GM18526 (cell line): ENCODE measurements around the gene SLC13A5.

Experiments
- POLR2A ChIP-seq: IDR thresholded peaks from 3 replicates; pipeline ENCODE4 v1.6.1; 2011; ENCODE audit not compliant: insufficient read length; ENCODE audit errors: extremely low read depth

The SLC13A5 gene

DNA sequence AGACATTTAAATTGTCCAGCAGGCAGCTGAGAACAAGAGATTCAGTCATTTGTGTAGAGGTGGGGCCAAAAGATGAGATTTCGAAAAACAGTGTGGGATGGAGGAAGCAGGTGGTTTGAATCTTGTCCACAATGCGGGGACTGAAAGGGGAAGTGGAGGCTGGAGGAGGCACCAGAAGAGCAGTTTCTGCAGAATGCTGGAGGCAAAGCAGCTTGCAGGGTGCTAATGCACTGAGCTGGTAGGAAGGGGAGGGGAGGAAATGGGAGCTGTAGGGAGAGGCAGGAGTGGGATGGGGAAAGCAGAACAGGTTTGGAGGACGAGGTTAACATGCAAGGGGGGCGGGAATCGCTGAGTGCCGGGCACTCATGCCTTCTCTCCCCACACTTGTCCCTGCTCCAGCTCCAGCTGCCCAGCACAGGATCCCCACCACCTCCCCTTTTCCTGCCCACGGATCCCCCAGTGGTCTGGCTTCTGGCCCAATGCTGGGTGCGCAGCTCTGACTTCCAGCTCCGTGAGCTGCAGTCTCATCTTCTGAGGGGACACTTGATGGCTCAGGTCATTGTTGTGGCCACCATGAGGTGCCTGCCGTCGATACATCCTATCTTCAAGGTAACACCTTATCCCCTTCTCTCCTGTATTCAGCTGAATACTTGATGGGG, 52.2 kb downstream of the SLC13A5 start:
- TF ChIP-seq POLR2A, result no peak

DNA sequence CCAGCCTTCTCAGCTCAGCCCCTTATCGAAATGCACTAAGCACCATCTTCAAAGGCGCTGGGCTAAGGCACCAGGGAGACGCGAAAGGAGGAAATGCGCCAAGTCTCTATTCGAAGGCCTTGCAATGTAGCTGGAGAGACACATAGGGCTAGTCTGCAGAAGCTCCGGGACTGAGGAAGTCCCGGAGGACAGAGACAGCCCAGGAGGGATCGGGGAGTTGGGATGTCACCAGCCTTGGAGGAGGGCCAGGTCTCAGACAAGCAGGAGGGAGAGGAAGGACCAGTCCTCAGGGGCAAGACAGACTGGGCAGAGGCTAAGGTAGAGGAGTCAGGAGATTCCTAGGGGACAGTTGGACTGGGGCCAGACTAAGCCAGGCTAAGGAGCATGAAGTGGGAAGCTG, 53.1 kb downstream of the SLC13A5 start:
- TF ChIP-seq POLR2A, result no peak

DNA sequence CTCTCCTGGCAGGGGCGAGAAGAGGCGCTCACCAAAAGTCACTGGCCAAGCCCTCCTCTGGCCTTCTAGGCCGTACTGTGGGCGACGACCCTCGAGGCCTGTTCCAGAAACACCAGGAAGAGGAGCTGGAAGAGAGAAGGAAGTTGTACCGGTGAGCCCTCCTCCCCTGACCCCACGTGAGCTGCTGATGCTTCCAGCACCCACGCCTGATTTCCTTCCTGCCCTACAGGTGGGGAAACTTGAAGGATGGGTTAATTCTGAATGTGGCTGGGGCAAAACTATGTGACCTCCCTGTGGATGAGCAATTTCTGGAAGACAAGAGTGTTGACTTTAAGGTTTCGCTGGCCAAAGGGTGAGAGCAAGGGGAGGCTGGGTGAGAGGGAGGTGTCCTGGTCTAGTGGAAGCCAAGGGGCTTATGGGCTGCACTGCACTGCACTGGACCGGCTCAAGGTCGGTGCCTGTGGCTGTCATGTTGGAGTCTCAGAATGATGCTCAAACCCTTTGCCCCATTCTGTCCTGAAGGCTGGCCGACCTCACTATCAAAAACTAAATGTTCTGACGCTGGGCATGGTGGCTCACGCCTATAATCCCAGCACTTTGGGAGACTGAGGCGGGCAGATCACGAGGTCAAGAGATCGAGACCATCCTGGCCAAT, 55.4 kb downstream of the SLC13A5 start:
- TF ChIP-seq POLR2A, result no peak

DNA sequence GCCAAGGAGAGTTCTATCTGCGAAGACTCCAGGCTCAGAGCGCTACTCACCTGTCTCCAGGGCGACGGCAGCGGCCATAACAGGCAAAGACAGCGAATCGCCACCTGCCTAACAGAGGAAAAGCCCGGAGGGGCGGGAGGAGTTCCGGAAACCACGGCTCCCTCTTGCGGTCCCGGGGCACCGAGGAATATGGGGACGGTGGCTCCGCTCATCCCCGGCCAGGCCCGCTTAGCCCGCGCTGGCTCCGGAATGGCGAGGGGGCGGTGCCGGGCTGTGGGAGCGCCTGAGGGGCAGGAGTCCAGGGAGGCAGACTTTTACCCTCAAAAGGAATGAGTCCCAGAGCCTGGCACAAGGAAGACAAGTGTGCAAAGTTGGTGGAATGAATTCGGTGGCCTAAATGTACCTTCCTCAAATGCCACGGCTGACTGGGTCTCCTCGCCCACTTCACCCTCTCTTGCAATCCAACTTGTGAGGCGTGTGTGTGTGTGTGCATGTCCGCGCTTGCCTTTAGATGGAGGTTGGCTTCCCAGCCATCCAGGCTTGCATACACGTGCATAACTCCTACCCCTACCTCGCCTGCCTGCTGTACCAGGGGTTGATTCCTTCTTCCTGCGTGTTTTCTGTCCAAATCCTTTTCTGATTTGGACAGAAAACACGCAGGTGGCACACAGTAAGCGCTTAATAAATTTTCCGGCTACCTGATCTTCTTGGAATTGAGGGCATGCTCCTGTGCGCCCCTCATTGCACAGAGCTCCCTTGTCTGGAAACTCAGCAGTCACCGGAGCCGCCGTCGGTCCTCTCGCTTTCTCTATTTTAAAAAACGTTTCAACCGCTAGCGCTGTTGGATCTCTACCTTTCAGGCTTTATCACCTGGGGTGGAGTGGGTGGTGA, 58.1 kb downstream of the SLC13A5 start:
- no peak for TF ChIP-seq POLR2A

DNA sequence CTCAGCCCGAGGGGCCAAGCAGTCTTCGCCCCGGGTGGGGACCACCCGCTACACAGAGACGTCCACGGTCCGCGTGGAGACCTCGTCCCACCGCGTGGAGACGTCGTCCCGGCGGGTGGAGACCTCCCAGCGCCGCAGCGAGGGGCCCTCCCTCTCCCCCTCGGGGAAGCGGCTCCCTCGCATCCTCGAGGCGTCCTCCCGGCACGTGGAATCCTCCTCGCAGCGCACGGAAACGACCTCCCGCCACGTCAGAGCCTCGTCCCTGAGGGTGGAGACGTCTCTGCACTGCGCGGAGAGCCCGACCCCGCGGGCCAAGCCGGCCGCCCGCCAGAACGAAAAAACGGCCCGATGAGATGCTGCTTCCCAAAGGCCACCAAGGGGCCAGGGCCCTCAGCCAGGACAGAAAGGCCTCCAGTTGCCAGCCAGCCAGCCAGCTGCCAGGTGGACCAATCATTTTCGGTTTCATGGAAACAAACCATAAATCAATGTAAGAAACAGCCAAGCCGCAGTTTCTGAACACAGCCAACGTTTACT, 61.2 kb downstream of the SLC13A5 start:
- TF ChIP-seq POLR2A, result no peak

- TF ChIP-seq POLR2A, result peak; percentile 59
Measured at GRCh38 chr17:6651354-6651918, 61.7 kb downstream of the SLC13A5 start, which contains the start of the genes C17orf100 and MED31. C17orf100 (plus strand) TSS chr17:6651762; CDS start chr17:6651914, 152 bp downstream. MED31 (minus strand) TSS chr17:6651605; CDS start chr17:6651528, 77 bp downstream.

DNA sequence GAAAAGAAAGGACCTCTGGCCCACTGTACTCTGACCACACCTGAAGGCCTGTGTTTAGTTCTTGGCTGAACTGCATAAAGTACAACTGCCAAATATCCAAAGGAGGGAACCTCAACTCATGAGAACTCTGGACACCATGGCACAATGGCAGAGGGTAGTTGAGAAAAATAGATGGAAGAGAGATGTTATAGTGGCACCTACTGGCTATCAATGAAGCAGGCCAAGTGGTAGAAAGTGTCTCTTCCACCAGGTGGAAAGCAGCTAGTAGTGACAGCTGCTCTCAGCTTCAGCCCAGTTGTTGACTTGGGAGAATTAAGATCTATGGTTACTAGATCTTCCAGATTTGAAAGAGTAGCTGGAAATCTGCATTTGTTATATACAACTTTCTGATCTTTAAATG, 65.0 kb downstream of the SLC13A5 start:
- no peak for TF ChIP-seq POLR2A

- no peak for TF ChIP-seq POLR2A
Measured at GRCh38 chr17:6643451-6644125, 69.6 kb downstream of the SLC13A5 start.

- no peak for TF ChIP-seq POLR2A
Measured at GRCh38 chr17:6642592-6642991, 70.6 kb downstream of the SLC13A5 start.

- TF ChIP-seq POLR2A, result no peak
Measured at GRCh38 chr17:6641247-6641863, 71.8 kb downstream of the SLC13A5 start.

- peak; percentile 98 for TF ChIP-seq POLR2A
Measured at GRCh38 chr17:6640536-6641246, 72.5 kb downstream of the SLC13A5 start, which contains the start of the genes KIAA0753 and TXNDC17. KIAA0753 (minus strand) TSS chr17:6640711; CDS start chr17:6635103, 5,608 bp downstream. TXNDC17 (plus strand) TSS chr17:6641060; CDS start chr17:6641083, 23 bp downstream.

DNA sequence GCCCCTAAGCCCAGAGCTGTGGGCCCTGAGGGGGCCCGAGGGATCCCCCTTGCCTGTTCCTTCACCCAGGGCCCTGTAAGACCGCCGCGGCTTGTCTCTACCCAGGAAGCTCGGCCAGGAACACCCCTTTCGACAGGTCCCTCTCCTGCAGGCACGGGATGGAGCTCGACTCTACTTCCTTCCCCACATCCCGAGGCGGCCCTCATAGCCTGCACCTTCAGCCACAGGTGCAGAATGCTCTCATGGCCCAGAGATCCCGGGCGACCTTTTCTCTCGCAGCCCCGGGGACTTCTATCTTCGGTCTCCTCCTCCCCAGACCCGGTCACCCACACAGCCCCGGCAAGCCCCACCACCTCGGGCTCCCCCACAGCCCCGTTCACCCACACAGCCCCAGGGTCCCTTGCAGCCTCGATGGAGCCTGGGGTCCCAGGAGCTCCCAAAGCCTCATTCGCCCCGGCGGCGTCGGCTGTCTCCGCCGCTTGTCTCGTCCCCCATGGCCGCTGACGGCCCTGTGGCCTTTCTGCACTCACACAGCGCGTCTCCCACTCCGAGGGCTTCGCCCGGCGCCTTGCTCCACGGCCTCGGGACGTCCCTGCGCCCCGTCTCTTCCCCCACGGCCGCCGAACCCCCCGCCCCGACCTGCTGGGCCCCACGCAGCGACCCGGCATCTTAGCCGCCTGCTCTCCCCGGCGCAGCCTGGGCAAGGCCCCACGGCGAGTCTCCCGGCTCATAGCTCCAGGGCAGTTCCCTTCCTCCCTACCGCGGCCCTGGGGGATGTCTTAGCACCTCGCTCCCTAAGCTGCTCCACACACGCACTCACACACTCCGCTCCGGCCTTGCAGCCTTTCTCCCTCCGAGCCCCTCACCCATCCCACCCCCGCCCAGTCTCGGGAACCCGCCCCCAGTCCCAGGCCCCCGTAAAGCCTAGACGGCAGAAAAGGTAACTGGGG, 73.3 kb downstream of the SLC13A5 start:
- no peak for TF ChIP-seq POLR2A
